ENCODE measurements around the gene GOLGA5.
"Not testable (repeated sequence)": the region's sequence is repeated elsewhere in the genome, so short reads cannot be mapped to it uniquely, and the experiment has no call there.

Gene GOLGA5

GRCh38 chr14:92794961-92795360 lies 856 bp downstream of the GOLGA5 start:
- ATAC-seq, result no peak
- Mint-ChIP-seq H3K4me3 (peak overlapping the region; percentile 95 to 97), H3K4me1 (peaks cover 50% of the 10 kb centered on the region), H3K27ac (peak overlapping the region; percentile 97 to 99), H3K9me3 (peaks cover 16 to 27% of the 10 kb centered on the region in 2 donors), H3K27me3 (no peaks in the 10 kb centered on the region)
- no peak for DNase-seq

GRCh38 chr14:92797935-92798653 lies 4.0 kb downstream of the GOLGA5 start:
- H3K9me3 Mint-ChIP-seq, result peaks cover 0 to 7% of the 10 kb centered on the region in 2 donors
- ATAC-seq (no peak), DNase-seq (no peak)
- H3K27me3 Mint-ChIP-seq, result no peaks in the 10 kb centered on the region
- peak overlapping the region in 1 of 2 donors; percentile 27 for H3K27ac Mint-ChIP-seq
- H3K4me1 Mint-ChIP-seq, result peaks cover 66% of the 10 kb centered on the region
- no peak overlapping the region for H3K4me3 Mint-ChIP-seq

GRCh38 chr14:92798811-92799210 lies 4.7 kb downstream of the GOLGA5 start:
- Mint-ChIP-seq H3K9me3 (peaks cover 0 to 2% of the 10 kb centered on the region in 2 donors), H3K4me3 (no peak overlapping the region), H3K27me3 (no peaks in the 10 kb centered on the region), H3K27ac (no peak overlapping the region), H3K4me1 (peaks cover 66% of the 10 kb centered on the region)
- DNase-seq (no peak), ATAC-seq (no peak)

- peak overlapping the region in 1 of 2 donors; percentile 22 for H3K4me3 Mint-ChIP-seq
- H3K27ac Mint-ChIP-seq, result peak overlapping the region in 1 of 2 donors; percentile 4
- peaks cover 63% of the 10 kb centered on the region for H3K4me1 Mint-ChIP-seq
- ATAC-seq, result no peak
- H3K9me3 Mint-ChIP-seq, result no peaks in the 10 kb centered on the region
- DNase-seq, result no peak
- H3K27me3 Mint-ChIP-seq, result no peaks in the 10 kb centered on the region
Observed at GRCh38 chr14:92800012-92800411, 5.9 kb downstream of the GOLGA5 start.

- no peak overlapping the region for H3K27ac Mint-ChIP-seq
- no peaks in the 10 kb centered on the region for H3K9me3 Mint-ChIP-seq
- DNase-seq, result no peak
- peaks cover 57% of the 10 kb centered on the region for H3K4me1 Mint-ChIP-seq
- H3K27me3 Mint-ChIP-seq, result no peaks in the 10 kb centered on the region
- H3K4me3 Mint-ChIP-seq, result peak overlapping the region; percentile 8 to 9
- no peak for ATAC-seq
Observed at GRCh38 chr14:92800525-92800924, 6.4 kb downstream of the GOLGA5 start.

GRCh38 chr14:92801917-92802316 lies 7.8 kb downstream of the GOLGA5 start:
- no peak for ATAC-seq
- DNase-seq, result no peak
- Mint-ChIP-seq H3K4me3 (no peak overlapping the region), H3K27me3 (no peaks in the 10 kb centered on the region), H3K27ac (no peak overlapping the region), H3K4me1 (peaks cover 49% of the 10 kb centered on the region), H3K9me3 (no peaks in the 10 kb centered on the region)

- ATAC-seq, result no peak
- H3K27ac Mint-ChIP-seq, result no peak overlapping the region
- DNase-seq, result no peak
- peaks cover 44% of the 10 kb centered on the region for H3K4me1 Mint-ChIP-seq
- H3K9me3 Mint-ChIP-seq, result no peaks in the 10 kb centered on the region
- H3K27me3 Mint-ChIP-seq, result no peaks in the 10 kb centered on the region
- no peak overlapping the region for H3K4me3 Mint-ChIP-seq
Observed at GRCh38 chr14:92802678-92803077, 8.6 kb downstream of the GOLGA5 start.

GRCh38 chr14:92813201-92813600 lies 19.1 kb downstream of the GOLGA5 start:
- Mint-ChIP-seq H3K27ac (no peak overlapping the region), H3K4me1 (no peaks in the 10 kb centered on the region), H3K27me3 (no peaks in the 10 kb centered on the region), H3K4me3 (no peak overlapping the region), H3K9me3 (no peaks in the 10 kb centered on the region)
- DNase-seq (no peak), ATAC-seq (no peak)

- Mint-ChIP-seq H3K27me3 (no peaks in the 10 kb centered on the region), H3K4me1 (no peaks in the 10 kb centered on the region), H3K27ac (no peak overlapping the region), H3K4me3 (no peak overlapping the region), H3K9me3 (no peaks in the 10 kb centered on the region)
- DNase-seq (no peak), ATAC-seq (no peak)
Observed at GRCh38 chr14:92819011-92819597, 25.0 kb downstream of the GOLGA5 start.

- not testable (repeated sequence) for H3K9me3 Mint-ChIP-seq, H3K27ac Mint-ChIP-seq, DNase-seq, ATAC-seq, H3K27me3 Mint-ChIP-seq, H3K4me3 Mint-ChIP-seq, H3K4me1 Mint-ChIP-seq
Observed at GRCh38 chr14:92819680-92820535, 25.8 kb downstream of the GOLGA5 start.

GRCh38 chr14:92820536-92820840 lies 26.4 kb downstream of the GOLGA5 start:
- not testable (repeated sequence) for H3K9me3 Mint-ChIP-seq, H3K27me3 Mint-ChIP-seq, ATAC-seq, H3K27ac Mint-ChIP-seq, H3K4me3 Mint-ChIP-seq, DNase-seq, H3K4me1 Mint-ChIP-seq

GRCh38 chr14:92830902-92831301 lies 36.8 kb downstream of the GOLGA5 start:
- Mint-ChIP-seq H3K27ac (no peak overlapping the region), H3K4me1 (no peaks in the 10 kb centered on the region), H3K4me3 (no peak overlapping the region), H3K9me3 (no peaks in the 10 kb centered on the region), H3K27me3 (no peaks in the 10 kb centered on the region)
- no peak for ATAC-seq
- DNase-seq, result no peak

- no peaks in the 10 kb centered on the region for H3K9me3 Mint-ChIP-seq
Observed at GRCh38 chr14:92832137-92832700, 38.1 kb downstream of the GOLGA5 start.

GRCh38 chr14:92841930-92842329 lies 47.8 kb downstream of the GOLGA5 start:
- no peak overlapping the region for H3K27ac Mint-ChIP-seq
- peaks cover 29% of the 10 kb centered on the region for H3K4me1 Mint-ChIP-seq
- ATAC-seq (no peak), DNase-seq (no peak)
- peaks cover 3 to 8% of the 10 kb centered on the region in 2 donors for H3K9me3 Mint-ChIP-seq
- H3K4me3 Mint-ChIP-seq, result no peak overlapping the region
- no peaks in the 10 kb centered on the region for H3K27me3 Mint-ChIP-seq

More at GRCh38 chr14:92832137-92832700, 38.1 kb downstream of the GOLGA5 start:
- ATAC-seq (no peak), DNase-seq (no peak)
- H3K4me3 Mint-ChIP-seq, result no peak overlapping the region
- H3K27me3 Mint-ChIP-seq, result no peaks in the 10 kb centered on the region
- H3K27ac Mint-ChIP-seq, result no peak overlapping the region
- no peaks in the 10 kb centered on the region for H3K4me1 Mint-ChIP-seq

GRCh38 chr14:92844204-92844603 lies 50.1 kb downstream of the GOLGA5 start:
- Mint-ChIP-seq H3K27me3 (no peaks in the 10 kb centered on the region), H3K4me3 (no peak overlapping the region), H3K27ac (no peak overlapping the region), H3K9me3 (peaks cover 3 to 8% of the 10 kb centered on the region in 2 donors), H3K4me1 (peaks cover 37% of the 10 kb centered on the region)
- peak; percentile 73 for ATAC-seq
- DNase-seq, result peak in 1 of 2 donors; percentile 44
